RWPE1 (cell line): Measurements from ENCODE around the gene TREX2.

Source experiments
- CTCF ChIA-PET: fragments of 350-600 bp; sonication (Branson Sonifier 250); formaldehyde crosslinking; extraction: SDS; loops from one replicate; lab custom pipeline; 2021; lab: Yijun Ruan, JAX
- POLR2A ChIA-PET: fragments of 400-600 bp; formaldehyde crosslinking; extraction: SDS; loops from one replicate; lab custom pipeline; 2020; ENCODE audit warnings: antibody characterized with exemption; ENCODE audit not compliant: low non-redundant PET; lab: Yijun Ruan, JAX
- DNase-seq: peaks from one replicate; pipeline ENCODE4 v3.0.0; 2012; ENCODE audit warnings: low spot score
- H3K27ac ChIP-seq: fragments of 450-650 bp; 2 replicates; pipeline ENCODE4 v1.5.1; 2017
- TF ChIP-seq, protein P1 (sequence below): fragments of 450-650 bp; conservative IDR thresholded peaks from 2 replicates; pipeline ENCODE4 v1.5.1; 2017; ENCODE audit warnings: low read depth, mild to moderate bottlenecking

TREX2 gene

DNA sequence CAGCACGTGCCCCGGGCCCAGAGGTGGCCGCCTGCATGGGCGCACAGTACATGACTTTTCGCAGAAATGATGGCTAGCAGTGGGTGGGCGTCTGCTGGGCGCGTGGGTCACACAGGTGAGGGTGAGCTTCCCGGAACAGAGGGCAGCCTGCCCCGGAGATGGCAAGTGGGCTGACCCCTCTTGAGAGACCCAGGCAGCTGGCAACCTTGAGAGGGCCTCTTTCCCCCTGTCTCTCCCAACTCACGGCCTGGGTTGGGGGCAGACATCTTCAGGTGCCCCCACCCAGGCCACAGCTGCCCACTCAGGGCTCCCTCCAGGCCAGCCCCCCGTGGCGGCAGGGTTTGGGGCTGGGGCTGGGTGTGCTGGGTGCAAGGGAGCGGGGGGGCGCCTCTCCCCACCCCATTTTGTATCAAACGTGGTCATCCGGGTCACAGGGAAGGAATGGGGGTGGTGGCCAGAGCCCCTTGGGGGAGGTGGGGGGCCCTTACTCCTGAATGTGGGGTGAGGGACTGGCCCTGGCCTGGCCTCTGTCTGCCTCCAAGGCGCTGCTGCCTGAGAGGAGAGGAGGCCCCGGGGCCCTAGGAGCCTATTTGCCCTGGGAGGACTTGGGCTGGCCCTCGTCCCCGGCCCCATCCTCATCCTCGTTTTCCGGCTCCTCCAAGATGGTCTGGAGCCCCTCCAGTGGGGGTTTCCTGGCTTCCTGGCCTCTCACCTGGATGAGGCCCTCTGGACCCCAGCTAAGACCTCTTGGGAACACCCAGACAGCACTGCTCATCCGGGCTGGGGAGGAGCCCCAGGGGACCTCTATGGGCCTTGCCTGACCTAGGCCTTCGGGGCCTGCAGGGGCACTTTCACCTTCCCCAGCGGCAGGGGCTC is 49.3 kb downstream of the TREX2 start:
- TF ChIP-seq, protein P1, sequence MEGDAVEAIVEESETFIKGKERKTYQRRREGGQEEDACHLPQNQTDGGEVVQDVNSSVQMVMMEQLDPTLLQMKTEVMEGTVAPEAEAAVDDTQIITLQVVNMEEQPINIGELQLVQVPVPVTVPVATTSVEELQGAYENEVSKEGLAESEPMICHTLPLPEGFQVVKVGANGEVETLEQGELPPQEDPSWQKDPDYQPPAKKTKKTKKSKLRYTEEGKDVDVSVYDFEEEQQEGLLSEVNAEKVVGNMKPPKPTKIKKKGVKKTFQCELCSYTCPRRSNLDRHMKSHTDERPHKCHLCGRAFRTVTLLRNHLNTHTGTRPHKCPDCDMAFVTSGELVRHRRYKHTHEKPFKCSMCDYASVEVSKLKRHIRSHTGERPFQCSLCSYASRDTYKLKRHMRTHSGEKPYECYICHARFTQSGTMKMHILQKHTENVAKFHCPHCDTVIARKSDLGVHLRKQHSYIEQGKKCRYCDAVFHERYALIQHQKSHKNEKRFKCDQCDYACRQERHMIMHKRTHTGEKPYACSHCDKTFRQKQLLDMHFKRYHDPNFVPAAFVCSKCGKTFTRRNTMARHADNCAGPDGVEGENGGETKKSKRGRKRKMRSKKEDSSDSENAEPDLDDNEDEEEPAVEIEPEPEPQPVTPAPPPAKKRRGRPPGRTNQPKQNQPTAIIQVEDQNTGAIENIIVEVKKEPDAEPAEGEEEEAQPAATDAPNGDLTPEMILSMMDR = no peak
- H3K27ac ChIP-seq = no peak overlapping the region
- no peak for DNase-seq
- POLR2A ChIA-PET = no interaction called here
- CTCF ChIA-PET = no interaction called here

DNA sequence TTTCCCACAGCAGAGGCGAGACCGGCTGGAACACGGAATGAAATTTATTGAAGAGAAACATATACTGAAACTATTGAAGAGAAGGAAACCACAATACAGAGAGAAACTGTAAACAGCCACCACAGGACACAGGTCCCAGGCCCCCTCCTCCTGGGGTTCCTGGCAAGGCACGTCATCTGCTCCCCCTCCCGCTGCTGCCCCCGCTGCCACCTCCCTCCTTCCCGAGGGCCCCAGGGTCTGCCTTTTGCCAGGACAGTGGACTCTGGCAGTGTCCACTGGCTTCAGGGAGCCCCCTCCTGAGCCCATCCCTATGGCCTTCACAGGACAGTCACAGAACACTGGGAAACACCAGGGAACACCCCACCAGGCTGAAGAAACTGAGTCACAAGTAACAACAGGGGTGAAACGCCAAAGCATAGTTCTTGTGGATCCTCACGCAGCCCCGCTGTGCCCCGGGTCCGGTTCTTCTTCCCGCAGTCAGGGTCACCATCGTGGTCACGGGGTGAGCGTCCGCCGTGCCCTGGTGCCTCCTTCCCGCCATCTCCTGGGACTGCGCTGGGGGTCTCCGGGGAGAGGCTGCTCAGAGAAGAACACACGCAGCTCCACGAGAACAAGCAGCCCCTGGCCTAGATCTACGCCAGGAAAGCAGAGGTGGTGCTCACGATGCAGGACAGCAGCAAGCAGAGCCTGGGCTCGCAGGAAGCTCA is 50.1 kb downstream of the TREX2 start:
- POLR2A ChIA-PET = no interaction called here

DNA sequence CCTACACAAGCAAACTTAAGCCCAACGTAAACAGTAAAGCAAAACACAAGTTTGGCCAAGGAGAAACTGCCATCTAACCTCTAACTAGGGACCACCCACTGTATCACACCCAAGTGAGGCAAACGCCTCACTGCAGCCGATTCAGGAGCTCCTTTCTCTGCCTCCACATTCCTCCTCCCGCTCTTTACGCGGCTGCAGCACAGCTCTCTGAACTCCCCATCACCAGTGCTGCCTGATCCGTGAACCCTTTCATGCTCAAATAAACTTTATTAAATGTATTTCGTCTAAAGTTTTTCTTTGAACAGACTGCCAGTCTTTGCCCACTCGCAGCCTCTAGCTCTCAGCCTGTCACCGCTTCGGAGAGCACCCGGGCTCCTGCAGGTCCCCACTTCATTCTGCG is 51.2 kb downstream of the TREX2 start:
- no peak for DNase-seq
- ChIA-PET CTCF (no interaction called here), POLR2A (no interaction called here)
- H3K27ac ChIP-seq = no peak overlapping the region
- TF ChIP-seq, protein P1 = no peak

More for the DNA sequence above, 50.1 kb downstream of the TREX2 start:
- CTCF ChIA-PET = no interaction called here
- TF ChIP-seq, protein P1 = no peak
- no peak for DNase-seq
- H3K27ac ChIP-seq = no peak overlapping the region
